HCT116 (cell line): ENCODE results near the gene PLCZ1.

Experiments
- CTCF ChIP-seq, 3 experiments: fragments of 200-600 bp in 1 of 3; sonication (generic) in 1 of 3; IDR thresholded peaks in 2 of 3; conservative IDR thresholded peaks in 1 of 3; 2 replicates each; pipeline ENCODE4 v1.5.1; 2012 to 2017; ENCODE audit warnings: low read depth in 2 of 3, low read length in 2 of 3, antibody characterized with exemption in 1 of 3, borderline replicate concordance in 1 of 3, control low read depth in 1 of 3, mild to moderate bottlenecking in 1 of 3, mixed read lengths in 1 of 3, mixed run types in 1 of 3, moderate library complexity in 1 of 3; ENCODE audit not compliant: insufficient read depth in 1 of 3
- EGR1 ChIP-seq: IDR thresholded peaks from 2 replicates; pipeline ENCODE4 v1.6.1; 2012; ENCODE audit warnings: low read depth
- EZH2 ChIP-seq: fragments of 200-600 bp; sonication (generic); IDR thresholded peaks from 2 replicates; pipeline ENCODE4 v1.6.1; 2017; ENCODE audit warnings: antibody characterized with exemption, mixed run types
- POLR2A ChIP-seq: IDR thresholded peaks from 2 replicates; pipeline ENCODE4 v1.7.0; 2011; ENCODE audit warnings: borderline replicate concordance; ENCODE audit not compliant: insufficient read depth, insufficient read length; ENCODE audit errors: extremely low read depth
- ZFX ChIP-seq: fragments of 450-650 bp; IDR thresholded peaks from 2 replicates; pipeline ENCODE4 v1.6.1; 2017

DNA sequence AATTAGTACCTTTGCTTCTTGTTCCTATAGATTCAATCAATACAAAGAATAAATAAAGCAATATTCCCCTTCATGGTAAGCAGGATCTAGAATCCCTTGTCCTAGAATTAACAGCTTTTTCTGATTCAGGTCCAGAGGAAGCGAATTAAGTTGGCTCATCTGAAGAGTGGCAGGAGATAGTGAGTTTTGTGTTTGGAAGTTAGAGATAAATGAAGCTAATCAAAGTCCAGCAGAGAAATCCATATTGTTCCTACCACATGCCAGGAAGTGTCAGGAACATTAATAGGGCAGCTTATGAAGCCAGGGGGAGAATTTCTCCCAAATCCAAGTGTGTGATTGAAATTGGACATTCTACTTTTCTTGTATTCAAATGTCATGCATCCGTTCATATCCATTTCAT lies 14.1 kb upstream of the PLCZ1 start:
- TF ChIP-seq CTCF (IDR thresholded peaks at IDR 0.05 in 2 of 3, conservative IDR thresholded peaks at IDR 0.05 in 1 of 3; ENCODE audit: borderline replicate concordance in 1 of 3, insufficient read depth in 1 of 3, low read depth in 2 of 3, low read length in 2 of 3) (no peak), POLR2A (no peak), ZFX (no peak), EGR1 (no peak), EZH2 (no peak)
